GM18499 (cell line): Measurements from ENCODE around the gene ARVCF.

ENCODE experiments used
- ATAC-seq: cut with Tn5 transposase; IDR thresholded peaks from one replicate; pipeline ENCODE4 v1.9.1; 2021; ENCODE audit warnings: moderate number of reproducible peaks; ENCODE audit not compliant: insufficient read depth, unreplicated experiment

Gene ARVCF

GRCh38 chr22:20053407-20054033 lies 36.9 kb upstream of the ARVCF start:
- ATAC-seq: no peak

- ATAC-seq: no peak
These were observed 36.0 kb upstream of the ARVCF start for GRCh38 chr22:20052309-20053259.

GRCh38 chr22:20051927-20052308 lies 35.3 kb upstream of the ARVCF start:
- no peak for ATAC-seq

GRCh38 chr22:20046730-20047129 lies 30.1 kb upstream of the ARVCF start:
- ATAC-seq: no peak

- no peak for ATAC-seq
These were observed 28.0 kb upstream of the ARVCF start for GRCh38 chr22:20044495-20045151.

- ATAC-seq: no peak
These were observed 27.3 kb upstream of the ARVCF start for GRCh38 chr22:20043997-20044342.

- no peak for ATAC-seq
These were observed 26.7 kb upstream of the ARVCF start for GRCh38 chr22:20043057-20043996.

- ATAC-seq: no peak
These were observed 23.9 kb upstream of the ARVCF start for GRCh38 chr22:20040327-20041200.

- ATAC-seq: no peak
These were observed 23.2 kb upstream of the ARVCF start for GRCh38 chr22:20039683-20040325.

- ATAC-seq: no peak
These were observed 22.0 kb upstream of the ARVCF start for GRCh38 chr22:20038574-20038973.

GRCh38 chr22:20037419-20037818 lies 20.8 kb upstream of the ARVCF start:
- ATAC-seq: no peak

GRCh38 chr22:20036535-20037392 lies 20.1 kb upstream of the ARVCF start:
- ATAC-seq: no peak

GRCh38 chr22:20036084-20036482 lies 19.5 kb upstream of the ARVCF start:
- ATAC-seq: no peak

- no peak for ATAC-seq
These were observed 18.9 kb upstream of the ARVCF start for GRCh38 chr22:20035375-20036083.

- no peak for ATAC-seq
These were observed 17.5 kb upstream of the ARVCF start for GRCh38 chr22:20034143-20034542.

GRCh38 chr22:20033045-20033706 lies 16.6 kb upstream of the ARVCF start:
- no peak for ATAC-seq
